PFSK-1 (cell line): ENCODE results near the gene ATG16L2.

Source experiments
- FOXP2 ChIP-seq: optimal IDR thresholded peaks from 2 replicates; pipeline ENCODE3; 2011; ENCODE audit warnings: borderline replicate concordance, control low read depth, inconsistent platforms; ENCODE audit not compliant: insufficient read depth; ENCODE audit errors: extremely low read length, extremely low read depth
- POLR2AphosphoS5 ChIP-seq: IDR thresholded peaks from 2 replicates; pipeline ENCODE4 v1.6.1; 2012; ENCODE audit warnings: low read depth, mild to moderate bottlenecking, control low read depth, low read length, moderate library complexity
- SIN3A ChIP-seq: IDR thresholded peaks from 2 replicates; pipeline ENCODE4 v1.6.1; 2012; ENCODE audit warnings: mild to moderate bottlenecking, low read length, moderate library complexity, borderline replicate concordance; ENCODE audit not compliant: insufficient read depth
- TAF1 ChIP-seq: IDR thresholded peaks from 2 replicates; pipeline ENCODE4 v1.6.1; 2012; ENCODE audit warnings: low read length, control low read depth, borderline replicate concordance; ENCODE audit not compliant: insufficient read depth
- TF ChIP-seq, protein P1 (sequence below), 2 experiments: IDR thresholded peaks; 2 replicates each; pipeline versions ENCODE4 v1.6.1 to v1.8.0; 2011 to 2012; ENCODE audit warnings: low read depth in 2 of 2, low read length in 2 of 2, control low read depth in 1 of 2, inconsistent platforms in 1 of 2, mild to moderate bottlenecking in 1 of 2, moderate library complexity in 1 of 2; ENCODE audit not compliant: insufficient read depth in 1 of 2

Gene ATG16L2

DNA sequence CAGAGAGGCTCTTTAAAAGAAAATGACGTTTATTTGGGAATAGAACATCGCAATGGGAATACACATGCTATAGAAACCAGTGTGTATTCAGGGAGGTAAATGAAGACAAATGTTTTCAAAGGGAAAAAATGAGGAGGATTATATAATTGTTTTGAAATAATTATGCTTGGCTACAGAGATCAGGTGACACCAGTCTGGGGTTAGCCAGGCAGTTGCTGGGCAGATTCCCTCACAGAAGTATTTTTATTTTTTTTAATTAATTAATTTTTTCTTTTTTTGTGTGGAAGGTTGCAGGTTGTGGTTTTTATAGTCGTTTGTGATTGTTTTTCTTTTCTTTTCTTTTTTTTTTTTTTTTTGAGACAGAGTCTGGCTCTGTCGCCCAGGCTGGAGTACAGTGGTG, 14.8 kb upstream of the ATG16L2 start:
- TF ChIP-seq, protein P1, sequence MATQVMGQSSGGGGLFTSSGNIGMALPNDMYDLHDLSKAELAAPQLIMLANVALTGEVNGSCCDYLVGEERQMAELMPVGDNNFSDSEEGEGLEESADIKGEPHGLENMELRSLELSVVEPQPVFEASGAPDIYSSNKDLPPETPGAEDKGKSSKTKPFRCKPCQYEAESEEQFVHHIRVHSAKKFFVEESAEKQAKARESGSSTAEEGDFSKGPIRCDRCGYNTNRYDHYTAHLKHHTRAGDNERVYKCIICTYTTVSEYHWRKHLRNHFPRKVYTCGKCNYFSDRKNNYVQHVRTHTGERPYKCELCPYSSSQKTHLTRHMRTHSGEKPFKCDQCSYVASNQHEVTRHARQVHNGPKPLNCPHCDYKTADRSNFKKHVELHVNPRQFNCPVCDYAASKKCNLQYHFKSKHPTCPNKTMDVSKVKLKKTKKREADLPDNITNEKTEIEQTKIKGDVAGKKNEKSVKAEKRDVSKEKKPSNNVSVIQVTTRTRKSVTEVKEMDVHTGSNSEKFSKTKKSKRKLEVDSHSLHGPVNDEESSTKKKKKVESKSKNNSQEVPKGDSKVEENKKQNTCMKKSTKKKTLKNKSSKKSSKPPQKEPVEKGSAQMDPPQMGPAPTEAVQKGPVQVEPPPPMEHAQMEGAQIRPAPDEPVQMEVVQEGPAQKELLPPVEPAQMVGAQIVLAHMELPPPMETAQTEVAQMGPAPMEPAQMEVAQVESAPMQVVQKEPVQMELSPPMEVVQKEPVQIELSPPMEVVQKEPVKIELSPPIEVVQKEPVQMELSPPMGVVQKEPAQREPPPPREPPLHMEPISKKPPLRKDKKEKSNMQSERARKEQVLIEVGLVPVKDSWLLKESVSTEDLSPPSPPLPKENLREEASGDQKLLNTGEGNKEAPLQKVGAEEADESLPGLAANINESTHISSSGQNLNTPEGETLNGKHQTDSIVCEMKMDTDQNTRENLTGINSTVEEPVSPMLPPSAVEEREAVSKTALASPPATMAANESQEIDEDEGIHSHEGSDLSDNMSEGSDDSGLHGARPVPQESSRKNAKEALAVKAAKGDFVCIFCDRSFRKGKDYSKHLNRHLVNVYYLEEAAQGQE (IDR thresholded peaks at IDR 0.05; ENCODE audit: insufficient read depth in 1 of 2, low read depth in 2 of 2, low read length in 2 of 2) = no peak
- TF ChIP-seq FOXP2 = no peak
- no peak for TF ChIP-seq SIN3A
- no peak for TF ChIP-seq TAF1
- no peak for TF ChIP-seq POLR2AphosphoS5

DNA sequence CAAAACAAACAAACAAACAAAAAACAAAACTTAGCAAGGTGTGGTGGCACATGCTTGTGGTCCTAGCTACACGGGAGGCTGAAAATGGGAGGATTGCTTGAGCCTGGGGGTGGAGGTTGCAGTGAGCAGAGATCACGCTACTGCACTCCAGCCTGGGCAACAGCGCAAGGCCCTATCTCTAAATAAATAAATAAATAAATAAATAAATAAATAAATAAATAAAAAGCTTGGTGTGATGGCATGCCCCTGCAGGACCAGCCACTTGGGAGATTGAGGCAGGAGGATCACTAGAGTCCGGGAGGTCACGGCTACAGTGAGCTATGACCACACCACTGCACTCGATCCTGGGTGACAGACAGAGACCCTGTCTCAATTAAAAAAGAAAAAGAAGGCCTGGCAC, 11.4 kb upstream of the ATG16L2 start:
- TF ChIP-seq TAF1 (no peak), SIN3A (no peak), FOXP2 (no peak), POLR2AphosphoS5 (no peak)
- TF ChIP-seq, protein P1 (IDR thresholded peaks at IDR 0.05; ENCODE audit: insufficient read depth in 1 of 2, low read depth in 2 of 2, low read length in 2 of 2) = no peak

DNA sequence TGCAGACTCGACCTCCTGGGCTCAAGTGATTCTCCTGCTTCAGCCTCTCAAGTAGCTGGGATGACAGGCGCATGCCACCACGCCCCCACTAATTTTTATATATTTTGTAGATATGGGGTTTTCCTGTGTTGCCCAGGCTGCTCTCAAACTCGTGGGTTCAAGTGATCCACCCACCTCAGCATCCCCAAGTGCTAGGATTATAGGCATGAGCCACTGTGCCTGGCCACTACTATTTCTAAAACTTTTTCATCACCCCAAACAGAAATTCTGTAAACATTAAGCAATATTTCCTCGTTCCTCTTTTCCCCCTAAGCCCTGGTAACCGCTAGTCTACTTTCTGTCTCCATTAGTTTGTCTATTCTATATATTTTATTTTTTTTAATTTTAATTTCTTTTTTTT, 9.0 kb upstream of the ATG16L2 start:
- no peak for TF ChIP-seq TAF1
- no peak for TF ChIP-seq SIN3A
- no peak for TF ChIP-seq FOXP2
- TF ChIP-seq, protein P1 (IDR thresholded peaks at IDR 0.05; ENCODE audit: insufficient read depth in 1 of 2, low read depth in 2 of 2, low read length in 2 of 2) = no peak
- TF ChIP-seq POLR2AphosphoS5 = no peak

DNA sequence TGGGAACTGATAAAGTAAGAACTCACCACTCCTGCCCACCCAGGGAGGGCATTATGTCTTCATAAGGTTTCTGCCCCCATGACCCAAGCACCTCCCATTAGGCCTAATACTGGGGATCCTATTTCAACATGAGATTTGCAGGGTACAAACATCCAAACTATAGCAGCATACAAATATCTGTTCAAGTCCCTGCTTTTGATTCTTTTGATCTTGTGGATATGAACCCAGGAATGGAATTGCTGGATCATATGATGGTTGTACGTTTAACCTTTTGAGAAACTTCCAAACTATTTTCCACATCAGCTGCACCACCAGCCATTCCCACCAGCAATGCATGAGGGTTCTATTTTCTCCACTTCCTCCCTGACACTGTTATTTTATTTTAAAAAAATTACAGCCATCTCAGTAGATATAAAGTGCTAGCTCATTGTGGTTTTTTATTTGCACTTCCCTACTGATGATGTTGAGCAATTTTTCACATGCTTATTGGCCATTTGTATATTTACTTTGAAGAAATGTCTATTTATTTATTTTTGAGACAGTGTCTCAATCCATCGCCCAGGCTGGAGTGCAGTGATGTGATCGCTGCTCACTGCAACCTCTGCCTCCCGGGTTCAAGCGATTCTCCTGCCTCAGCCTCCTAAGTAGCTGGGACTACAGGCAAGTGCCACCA, 7.1 kb upstream of the ATG16L2 start:
- TF ChIP-seq, protein P1 (IDR thresholded peaks at IDR 0.05; ENCODE audit: insufficient read depth in 1 of 2, low read depth in 2 of 2, low read length in 2 of 2) = no peak
- TF ChIP-seq SIN3A (no peak), TAF1 (no peak), FOXP2 (no peak)

DNA sequence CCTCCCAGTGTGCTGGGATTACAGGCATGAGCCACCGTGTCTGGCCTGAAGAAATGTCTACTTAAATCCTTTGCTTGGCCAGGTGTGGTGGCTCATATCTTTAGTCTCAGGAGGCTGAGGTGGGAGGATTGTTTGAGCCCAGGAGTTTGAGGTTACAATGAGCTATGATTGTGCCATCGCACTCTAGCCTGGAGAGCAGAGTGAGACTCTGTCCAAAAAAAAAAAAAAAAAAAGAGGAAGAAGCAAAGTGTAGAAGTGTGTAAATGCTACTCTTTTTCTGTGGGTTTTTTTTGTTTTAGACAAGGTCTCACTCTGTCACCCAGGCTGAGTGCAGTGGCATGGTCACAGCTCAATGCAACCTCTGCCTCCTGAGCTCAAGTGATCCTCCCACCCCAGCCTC, 6.4 kb upstream of the ATG16L2 start:
- TF ChIP-seq SIN3A = no peak
